H9 (cell line): Measurements from ENCODE around the gene WDR7. TPM values are rescaled to one million over a fixed set of nuclear protein-coding genes. Genes with fewer than 3 reads are reported as not detected.

Experiments used
- DNase-seq: peaks from one replicate; pipeline ENCODE4 v3.0.0-alpha.2; 2017
- H2AFZ ChIP-seq: one replicate; pipeline ENCODE4 v1.6.1; 2013; ENCODE audit warnings: mild to moderate bottlenecking, low read length, control low read depth, moderate library complexity
- H2AK5ac ChIP-seq: 2 replicates; pipeline ENCODE4 v1.6.1; 2013; ENCODE audit warnings: low read length, control low read depth, mixed read lengths; ENCODE audit not compliant: insufficient read length
- H2BK120ac ChIP-seq: one replicate; pipeline ENCODE4 v1.6.1; 2013; ENCODE audit warnings: low read depth, mild to moderate bottlenecking, low read length, control low read depth, inconsistent platforms; ENCODE audit not compliant: poor library complexity, severe bottlenecking
- H2BK12ac ChIP-seq: 2 replicates; pipeline ENCODE4 v1.6.1; 2013; ENCODE audit warnings: low read length, control low read depth, mixed read lengths, low read depth; ENCODE audit not compliant: insufficient read length
- H2BK15ac ChIP-seq: 2 replicates; pipeline ENCODE4 v1.6.1; 2013; ENCODE audit warnings: low read depth, low read length, control low read depth
- H2BK20ac ChIP-seq: one replicate; pipeline ENCODE4 v1.6.1; 2013; ENCODE audit warnings: low read depth, mild to moderate bottlenecking, low read length, control low read depth, inconsistent platforms; ENCODE audit not compliant: poor library complexity, severe bottlenecking
- H2BK5ac ChIP-seq: 2 replicates; pipeline ENCODE4 v1.6.1; 2013; ENCODE audit warnings: low read length, control low read depth, mixed read lengths; ENCODE audit not compliant: insufficient read length
- H3K14ac ChIP-seq: 2 replicates; pipeline ENCODE4 v1.6.1; 2013; ENCODE audit warnings: low read length, control low read depth; ENCODE audit not compliant: insufficient read depth
- H3K18ac ChIP-seq: 2 replicates; pipeline ENCODE4 v1.6.1; 2013; ENCODE audit warnings: low read depth, mild to moderate bottlenecking, mixed read lengths, low read length, control low read depth; ENCODE audit not compliant: insufficient read length
- H3K23ac ChIP-seq: 2 replicates; pipeline ENCODE4 v1.6.1; 2013; ENCODE audit warnings: low read length, control low read depth, mixed read lengths, low read depth; ENCODE audit not compliant: insufficient read length
- H3K23me2 ChIP-seq: 2 replicates; pipeline ENCODE4 v1.6.1; 2013; ENCODE audit warnings: low read depth, mild to moderate bottlenecking, mixed read lengths, low read length, control low read depth; ENCODE audit not compliant: insufficient read length, poor library complexity, severe bottlenecking
- H3K27ac ChIP-seq: 2 replicates; pipeline ENCODE4 v1.5.1; 2013; ENCODE audit warnings: low read length, control low read depth, mixed read lengths, low read depth; ENCODE audit not compliant: insufficient read length
- H3K27me3 ChIP-seq: 2 replicates; pipeline ENCODE4 v1.6.1; 2013; ENCODE audit warnings: low read length, control low read depth, inconsistent platforms; ENCODE audit not compliant: insufficient read depth
- H3K4ac ChIP-seq: 2 replicates; pipeline ENCODE4 v1.6.1; 2013; ENCODE audit warnings: low read depth, mild to moderate bottlenecking, control low read depth, inconsistent platforms, low read length, moderate library complexity
- H3K4me1 ChIP-seq: 2 replicates; pipeline ENCODE4 v1.6.1; 2013; ENCODE audit warnings: low read length, control low read depth, inconsistent platforms; ENCODE audit not compliant: insufficient read depth
- H3K4me2 ChIP-seq: 2 replicates; pipeline ENCODE4 v1.6.1; 2013; ENCODE audit warnings: low read length, control low read depth, mixed read lengths; ENCODE audit not compliant: insufficient read length, insufficient read depth
- H3K56ac ChIP-seq: 2 replicates; pipeline ENCODE4 v1.6.1; 2013; ENCODE audit warnings: low read depth, mild to moderate bottlenecking, mixed read lengths, low read length, control low read depth; ENCODE audit not compliant: insufficient read length
- H3K79me1 ChIP-seq: 2 replicates; pipeline ENCODE4 v1.6.1; 2013; ENCODE audit warnings: low read depth, mild to moderate bottlenecking, moderate library complexity, low read length, control low read depth, inconsistent platforms; ENCODE audit not compliant: insufficient read depth, poor library complexity, severe bottlenecking
- H3K79me2 ChIP-seq: 2 replicates; pipeline ENCODE4 v1.6.1; 2013; ENCODE audit warnings: low read length, control low read depth, inconsistent platforms; ENCODE audit not compliant: insufficient read depth
- H3K9ac ChIP-seq: 2 replicates; pipeline ENCODE4 v1.6.1; 2013; ENCODE audit warnings: low read length, control low read depth, mixed read lengths; ENCODE audit not compliant: insufficient read length; ENCODE audit errors: extremely low read depth
- H3K9me3 ChIP-seq: one replicate; pipeline ENCODE4 v1.6.1; 2013; ENCODE audit warnings: low read depth, low read length, inconsistent platforms; ENCODE audit not compliant: control insufficient read depth
- H3T11ph ChIP-seq: one replicate; pipeline ENCODE4 v1.6.1; 2013; ENCODE audit warnings: mild to moderate bottlenecking, low read length, control low read depth, inconsistent platforms
- H4K20me1 ChIP-seq: one replicate; pipeline ENCODE4 v1.6.1; 2013; ENCODE audit not compliant: control insufficient read depth, insufficient read length, insufficient read depth
- H4K5ac ChIP-seq: 2 replicates; pipeline ENCODE4 v1.6.1; 2013; ENCODE audit warnings: low read depth, mild to moderate bottlenecking, mixed read lengths, low read length, control low read depth; ENCODE audit not compliant: insufficient read length
- H4K8ac ChIP-seq: replicated peaks from 2 replicates; pipeline ENCODE4 v1.6.1; 2013; ENCODE audit warnings: low read length, control low read depth, mixed read lengths, low read depth; ENCODE audit not compliant: insufficient read length
- H4K91ac ChIP-seq: 2 replicates; pipeline ENCODE4 v1.6.1; 2013; ENCODE audit warnings: low read depth, mild to moderate bottlenecking, moderate library complexity, mixed read lengths, low read length, control low read depth; ENCODE audit not compliant: insufficient read length
- H3K27ac Mint-ChIP-seq, 3 experiments: 2 replicates in 2 of 3; 3 replicates in 1 of 3; pipeline ENCODE4 v1.8.0; 2020 to 2021; ENCODE audit warnings: mixed read lengths in 3 of 3, mild to moderate bottlenecking in 1 of 3, moderate library complexity in 1 of 3
- H3K27me3 Mint-ChIP-seq: 2 replicates; pipeline ENCODE4 v1.8.0; 2021; ENCODE audit warnings: low read depth, mild to moderate bottlenecking, moderate library complexity, mixed read lengths
- H3K36me3 Mint-ChIP-seq, 3 experiments: 2 replicates in 2 of 3; 3 replicates in 1 of 3; pipeline ENCODE4 v1.8.0; 2020 to 2021; ENCODE audit warnings: low read depth in 3 of 3, mixed read lengths in 3 of 3; ENCODE audit not compliant: insufficient read depth in 1 of 3
- H3K4me1 Mint-ChIP-seq, 2 experiments: 2 replicates each; pipeline ENCODE4 v1.8.0; 2020; ENCODE audit warnings: mixed read lengths in 2 of 2
- H3K4me3 Mint-ChIP-seq, 2 experiments: 2 replicates in 1 of 2; 3 replicates in 1 of 2; pipeline ENCODE4 v1.8.0; 2020 to 2021; ENCODE audit warnings: mild to moderate bottlenecking in 2 of 2, mixed read lengths in 2 of 2, moderate library complexity in 1 of 2
- H3K9me3 Mint-ChIP-seq, 2 experiments: 2 replicates in 1 of 2; 3 replicates in 1 of 2; pipeline ENCODE4 v1.8.0; 2020; ENCODE audit warnings: mild to moderate bottlenecking in 2 of 2, mixed read lengths in 2 of 2, moderate library complexity in 1 of 2
- WGBS: extraction: QIAGEN DNeasy Blood & Tissue Kit; methylation state at CpG from one replicate; pipeline ENCODE4 v1.1.7; 2013; ENCODE audit warnings: missing lambda C conversion rate, low lambda C conversion rate, mixed read lengths; ENCODE audit not compliant: insufficient read length; ENCODE audit errors: extremely low coverage; 5-methylcytosine and 5-hydroxymethylcytosine counted together
- total RNA-seq: library from RNA; stranded (reverse); gene quantifications from 2 replicates; pipeline ENCODE4 v1.2.1, GENCODE V29; 2021
- TF ChIP-seq, protein P1 (sequence below): fragments of 200-600 bp; sonication (generic); conservative IDR thresholded peaks from 3 replicates; pipeline ENCODE4 v1.8.0; 2021; ENCODE audit warnings: antibody characterized with exemption, mild to moderate bottlenecking

WDR7 gene
- total RNA-seq, 1 experiment from 2014 or later: 14.8 TPM

DNA sequence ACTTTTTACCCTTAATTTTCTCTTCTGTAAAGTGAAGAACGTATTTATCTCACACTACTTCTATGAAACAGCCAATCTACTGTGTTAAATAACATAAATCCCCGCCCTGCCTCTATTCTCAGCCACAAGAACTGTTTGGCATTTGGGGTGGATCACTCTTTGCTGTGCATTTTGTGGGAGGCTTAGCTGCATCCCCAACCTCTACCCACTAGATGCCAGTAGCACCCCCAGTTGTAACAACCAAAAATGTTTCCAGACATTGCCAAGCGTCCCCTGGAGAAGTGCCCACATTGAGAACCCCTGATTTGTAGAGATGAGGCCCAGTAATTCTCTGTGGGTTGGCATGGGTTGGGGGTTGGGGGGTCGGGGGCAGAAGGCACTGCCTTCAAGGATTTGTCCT lies 401.0 kb downstream of the WDR7 start:
- Histone ChIP-seq H3K27me3 (no peaks in the 10 kb centered on the region), H3K4me1 (no peaks in the 10 kb centered on the region), H2BK120ac (no peak overlapping the region), H3K14ac (no peak overlapping the region), H2BK20ac (no peak overlapping the region), H2BK15ac (no peak overlapping the region), H3K23me2 (no peaks in the 10 kb centered on the region), H2BK5ac (no peak overlapping the region), H3K79me1 (no peaks in the 10 kb centered on the region), H4K20me1 (no peaks in the 10 kb centered on the region), H3K79me2 (no peaks in the 10 kb centered on the region), H4K8ac (no peak overlapping the region), H3K23ac (no peak overlapping the region), H3K9me3 (no peaks in the 10 kb centered on the region), H3K56ac (no peak overlapping the region), H3K9ac (no peak overlapping the region), H4K91ac (no peak overlapping the region), H2AFZ (no peak overlapping the region), H3K4me2 (no peak overlapping the region), H2BK12ac (no peak overlapping the region), H3K4ac (no peak overlapping the region), H3K18ac (no peak overlapping the region), H4K5ac (no peak overlapping the region), H2AK5ac (no peak overlapping the region), H3K27ac (no peak overlapping the region), H3T11ph (no peak overlapping the region)
- H3K36me3 Mint-ChIP-seq: peaks cover 3 to 25% (median 12%) of the 10 kb centered on the region in 3 experiments; a peak in 5 of 7 replicates
- peaks cover 3% of the 10 kb centered on the region for H3K27me3 Mint-ChIP-seq
- H3K4me1 Mint-ChIP-seq: peaks cover 7 to 8% of the 10 kb centered on the region in 2 experiments
- TF ChIP-seq, protein P1, sequence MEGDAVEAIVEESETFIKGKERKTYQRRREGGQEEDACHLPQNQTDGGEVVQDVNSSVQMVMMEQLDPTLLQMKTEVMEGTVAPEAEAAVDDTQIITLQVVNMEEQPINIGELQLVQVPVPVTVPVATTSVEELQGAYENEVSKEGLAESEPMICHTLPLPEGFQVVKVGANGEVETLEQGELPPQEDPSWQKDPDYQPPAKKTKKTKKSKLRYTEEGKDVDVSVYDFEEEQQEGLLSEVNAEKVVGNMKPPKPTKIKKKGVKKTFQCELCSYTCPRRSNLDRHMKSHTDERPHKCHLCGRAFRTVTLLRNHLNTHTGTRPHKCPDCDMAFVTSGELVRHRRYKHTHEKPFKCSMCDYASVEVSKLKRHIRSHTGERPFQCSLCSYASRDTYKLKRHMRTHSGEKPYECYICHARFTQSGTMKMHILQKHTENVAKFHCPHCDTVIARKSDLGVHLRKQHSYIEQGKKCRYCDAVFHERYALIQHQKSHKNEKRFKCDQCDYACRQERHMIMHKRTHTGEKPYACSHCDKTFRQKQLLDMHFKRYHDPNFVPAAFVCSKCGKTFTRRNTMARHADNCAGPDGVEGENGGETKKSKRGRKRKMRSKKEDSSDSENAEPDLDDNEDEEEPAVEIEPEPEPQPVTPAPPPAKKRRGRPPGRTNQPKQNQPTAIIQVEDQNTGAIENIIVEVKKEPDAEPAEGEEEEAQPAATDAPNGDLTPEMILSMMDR: peak; percentile 19; the same call in 1 of the 3 replicates
- H3K9me3 Mint-ChIP-seq: peaks cover 9 to 22% of the 10 kb centered on the region in 2 experiments
- H3K27ac Mint-ChIP-seq: no peak overlapping the region
- no peak for DNase-seq
- H3K4me3 Mint-ChIP-seq: no peak overlapping the region
- WGBS: no CpG with 5 or more reads among the region's 4 CpGs
